ENCODE data around the gene DTNB.

- TF ChIP-seq, protein P1, sequence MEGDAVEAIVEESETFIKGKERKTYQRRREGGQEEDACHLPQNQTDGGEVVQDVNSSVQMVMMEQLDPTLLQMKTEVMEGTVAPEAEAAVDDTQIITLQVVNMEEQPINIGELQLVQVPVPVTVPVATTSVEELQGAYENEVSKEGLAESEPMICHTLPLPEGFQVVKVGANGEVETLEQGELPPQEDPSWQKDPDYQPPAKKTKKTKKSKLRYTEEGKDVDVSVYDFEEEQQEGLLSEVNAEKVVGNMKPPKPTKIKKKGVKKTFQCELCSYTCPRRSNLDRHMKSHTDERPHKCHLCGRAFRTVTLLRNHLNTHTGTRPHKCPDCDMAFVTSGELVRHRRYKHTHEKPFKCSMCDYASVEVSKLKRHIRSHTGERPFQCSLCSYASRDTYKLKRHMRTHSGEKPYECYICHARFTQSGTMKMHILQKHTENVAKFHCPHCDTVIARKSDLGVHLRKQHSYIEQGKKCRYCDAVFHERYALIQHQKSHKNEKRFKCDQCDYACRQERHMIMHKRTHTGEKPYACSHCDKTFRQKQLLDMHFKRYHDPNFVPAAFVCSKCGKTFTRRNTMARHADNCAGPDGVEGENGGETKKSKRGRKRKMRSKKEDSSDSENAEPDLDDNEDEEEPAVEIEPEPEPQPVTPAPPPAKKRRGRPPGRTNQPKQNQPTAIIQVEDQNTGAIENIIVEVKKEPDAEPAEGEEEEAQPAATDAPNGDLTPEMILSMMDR (IDR thresholded peaks at IDR 0.05) = no peak
- no peak for TF ChIP-seq EP300 (IDR thresholded peaks at IDR 0.05)
These were observed 339.4 kb downstream of the DTNB start for GRCh38 chr2:25333981-25334380.

Measured in gastroesophageal sphincter (tissue), 3 donors.